ENCODE data around the gene COTL1.

GRCh38 chr16:84650062-84650991, 32.4 kb upstream of the COTL1 start:
- TF ChIP-seq EZH2 (IDR thresholded peaks at IDR 0.05; ENCODE audit: borderline replicate concordance, low read depth, low read length, poor library complexity, severe bottlenecking) (no peak), CTCF (conservative IDR thresholded peaks at IDR 0.05; ENCODE audit: low read depth, low read length) (no peak)
